Lung (tissue), 12 donors: ENCODE data around the gene KLF17. TPM values are rescaled to one million over a fixed set of nuclear protein-coding genes. Genes with fewer than 3 reads are reported as not detected.

Experiments used
- ATAC-seq: fragments of 200-7000 bp; cut with Tn5 transposase; one replicate; pipeline ENCODE4 v1.9.1; 2020; ENCODE audit warnings: moderate number of reproducible peaks; ENCODE audit not compliant: insufficient read depth, low FRiP score
- DNase-seq, 3 donors: peaks; one replicate each; pipeline ENCODE4 v3.0.0-alpha.2; 2013 to 2017
- H3K27ac ChIP-seq, 2 donors: one replicate each; pipeline ENCODE4 v1.5.1; 2013; ENCODE audit warnings: mild to moderate bottlenecking in 2 of 2, moderate library complexity in 2 of 2, control low read depth in 1 of 2, inconsistent platforms in 1 of 2, low read depth in 1 of 2, low read length in 1 of 2
- H3K27me3 ChIP-seq, 3 donors: one replicate each; pipeline ENCODE4 v1.5.1; 2013; ENCODE audit warnings: low read length in 2 of 3; ENCODE audit not compliant: control insufficient read depth in 3 of 3, insufficient read depth in 3 of 3
- H3K36me3 ChIP-seq, 4 donors: one replicate each; pipeline ENCODE4 v1.5.1; 2013; ENCODE audit warnings: low read length in 4 of 4, mild to moderate bottlenecking in 1 of 4, moderate library complexity in 1 of 4; ENCODE audit not compliant: control insufficient read depth in 4 of 4, insufficient read depth in 4 of 4
- H3K4me1 ChIP-seq, 5 donors: one replicate each; pipeline ENCODE4 v1.5.1; 2013; ENCODE audit warnings: low read length in 5 of 5, mild to moderate bottlenecking in 2 of 5, moderate library complexity in 1 of 5; ENCODE audit not compliant: control insufficient read depth in 5 of 5, insufficient read depth in 5 of 5
- H3K4me3 ChIP-seq: one replicate; pipeline ENCODE4 v1.5.1; 2013; ENCODE audit warnings: mild to moderate bottlenecking, control low read depth, moderate library complexity
- H3K9ac ChIP-seq, 2 donors: one replicate each; pipeline ENCODE4 v1.5.1; 2013; ENCODE audit warnings: low read length in 2 of 2, control low read depth in 1 of 2; ENCODE audit not compliant: insufficient read depth in 1 of 2
- H3K9me3 ChIP-seq, 4 donors: one replicate each; pipeline ENCODE4 v1.5.1; 2013; ENCODE audit warnings: low read length in 3 of 4, mild to moderate bottlenecking in 1 of 4, moderate library complexity in 1 of 4; ENCODE audit not compliant: control insufficient read depth in 4 of 4, insufficient read depth in 3 of 4
- CTCF ChIP-seq: IDR thresholded peaks from 2 replicates; pipeline ENCODE4 v1.5.1; 2012; ENCODE audit warnings: mild to moderate bottlenecking; ENCODE audit errors: control extremely low read depth, extremely low read depth
- WGBS, 2 donors: extraction: QIAGEN DNeasy Blood & Tissue Kit; methylation state at CpG; one replicate each; pipeline ENCODE4 v1.1.7; 2013; 5-methylcytosine and 5-hydroxymethylcytosine counted together
- polyA plus RNA-seq, 2 donors: library from polyadenylated mRNA; stranded (reverse); fragments of 200-250 nt; gene quantifications; one replicate each; pipeline ENCODE4 v1.2.1, GENCODE V29; 2013
- total RNA-seq, 2 donors: library from RNA; depleted of rRNA in 1 of 2; stranded (reverse); fragments of >200 nt in 1 of 2; gene quantifications; one replicate each; pipeline ENCODE4 v1.2.1, GENCODE V29; 2014 to 2021
- donor health status: control.
- donor health status: control.
- donor health status: Bipolar disorder and iron deficiency.
- donor health status: healthy.
- donor health status: DM: yes; HTN: yes; CAD: no.

KLF17 gene
- total and polyA plus RNA-seq, 4 donors = 0.14 to 0.28 (median 0.21) TPM; not detected in 1

GRCh38 chr1:44120398-44120949 lies 1.9 kb downstream of the KLF17 start:
- 81 to 91% methylated on average over 5 of the region's 5 CpGs for WGBS, 2 donors
- H3K9me3 ChIP-seq = no peaks in the 10 kb centered on the region
- no peak for TF ChIP-seq CTCF

GRCh38 chr1:44129616-44130500 lies 11.2 kb downstream of the KLF17 start:
- Histone ChIP-seq H3K4me1 (no peaks in the 10 kb centered on the region), H3K4me3 (no peak overlapping the region), H3K36me3 (no peaks in the 10 kb centered on the region), H3K9me3 (no peaks in the 10 kb centered on the region), H3K27ac (no peak overlapping the region), H3K27me3 (no peaks in the 10 kb centered on the region), H3K9ac (no peak overlapping the region)
- no peak for DNase-seq
- 88 to 93% methylated on average over 16 of the region's 16 CpGs for WGBS, 2 donors
- no peak for ATAC-seq
- no peak for TF ChIP-seq CTCF

More at GRCh38 chr1:44120398-44120949, 1.9 kb downstream of the KLF17 start:
- H3K27ac ChIP-seq = no peak overlapping the region
- no peak for DNase-seq
- no peaks in the 10 kb centered on the region for H3K36me3 ChIP-seq
- H3K27me3 ChIP-seq = no peaks in the 10 kb centered on the region
- no peaks in the 10 kb centered on the region for H3K4me1 ChIP-seq
- no peak for ATAC-seq
- no peak overlapping the region for H3K4me3 ChIP-seq
- H3K9ac ChIP-seq = no peak overlapping the region

GRCh38 chr1:44131411-44131810 lies 12.8 kb downstream of the KLF17 start:
- Histone ChIP-seq H3K36me3 (no peaks in the 10 kb centered on the region), H3K9ac (no peak overlapping the region), H3K27me3 (no peaks in the 10 kb centered on the region), H3K4me1 (no peaks in the 10 kb centered on the region), H3K9me3 (no peaks in the 10 kb centered on the region), H3K4me3 (no peak overlapping the region), H3K27ac (no peak overlapping the region)
- ATAC-seq (no peak), DNase-seq (no peak)
- TF ChIP-seq CTCF = no peak
- WGBS, 2 donors = 72 to 91% methylated on average over 3 of the region's 3 CpGs
